ENCODE results near the gene SMAD3. TPM values are rescaled to one million over a fixed set of nuclear protein-coding genes. Genes with fewer than 3 reads are reported as not detected.

The SMAD3 gene
- total and polyA plus RNA-seq, 2 of the 4 experiments (the other 2 are of a cell fraction), result 71.0 to 177 TPM

DNA sequence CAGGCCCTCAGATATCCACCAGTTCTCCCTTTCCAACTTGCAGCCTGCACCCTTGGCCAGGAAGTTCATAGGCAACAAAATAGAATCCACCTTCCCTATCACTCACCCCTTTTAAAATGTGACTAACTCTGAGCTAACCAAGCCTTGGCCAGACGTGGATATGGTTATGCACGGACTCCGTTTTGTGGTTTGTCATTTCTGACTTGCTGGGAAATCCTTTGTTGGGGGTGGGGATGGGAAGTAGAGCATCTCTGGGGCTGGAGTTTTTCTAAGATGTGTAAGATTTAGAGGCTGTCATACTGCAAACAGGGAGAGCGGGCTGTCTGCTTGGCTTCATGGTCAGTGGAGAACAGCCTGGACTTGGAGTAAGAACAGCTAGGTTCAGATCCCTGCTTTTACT is 62.6 kb downstream of the SMAD3 start (continued):
- TF ChIP-seq, protein P1, sequence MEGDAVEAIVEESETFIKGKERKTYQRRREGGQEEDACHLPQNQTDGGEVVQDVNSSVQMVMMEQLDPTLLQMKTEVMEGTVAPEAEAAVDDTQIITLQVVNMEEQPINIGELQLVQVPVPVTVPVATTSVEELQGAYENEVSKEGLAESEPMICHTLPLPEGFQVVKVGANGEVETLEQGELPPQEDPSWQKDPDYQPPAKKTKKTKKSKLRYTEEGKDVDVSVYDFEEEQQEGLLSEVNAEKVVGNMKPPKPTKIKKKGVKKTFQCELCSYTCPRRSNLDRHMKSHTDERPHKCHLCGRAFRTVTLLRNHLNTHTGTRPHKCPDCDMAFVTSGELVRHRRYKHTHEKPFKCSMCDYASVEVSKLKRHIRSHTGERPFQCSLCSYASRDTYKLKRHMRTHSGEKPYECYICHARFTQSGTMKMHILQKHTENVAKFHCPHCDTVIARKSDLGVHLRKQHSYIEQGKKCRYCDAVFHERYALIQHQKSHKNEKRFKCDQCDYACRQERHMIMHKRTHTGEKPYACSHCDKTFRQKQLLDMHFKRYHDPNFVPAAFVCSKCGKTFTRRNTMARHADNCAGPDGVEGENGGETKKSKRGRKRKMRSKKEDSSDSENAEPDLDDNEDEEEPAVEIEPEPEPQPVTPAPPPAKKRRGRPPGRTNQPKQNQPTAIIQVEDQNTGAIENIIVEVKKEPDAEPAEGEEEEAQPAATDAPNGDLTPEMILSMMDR (conservative IDR thresholded peaks at IDR 0.05; ENCODE audit: low read depth, low read length), result no peak

DNA sequence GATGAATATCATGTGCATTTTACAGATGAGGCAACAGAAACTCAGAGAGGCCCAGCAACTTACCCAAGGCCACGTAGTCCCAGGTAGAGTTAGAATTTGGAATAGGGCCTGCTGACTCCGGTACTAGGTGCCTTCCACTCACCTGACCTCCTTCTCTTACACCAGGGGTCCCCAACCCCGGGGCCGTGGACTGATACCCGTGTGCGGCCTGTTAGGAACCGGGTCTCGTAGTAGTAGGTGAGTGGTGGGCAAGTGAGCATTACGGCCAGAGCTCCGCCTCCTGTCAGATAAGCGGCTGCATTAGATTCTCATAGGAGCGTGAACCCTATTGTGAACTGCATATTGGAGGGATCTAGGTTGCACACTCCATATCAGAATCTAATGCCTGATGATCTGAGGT is 64.8 kb downstream of the SMAD3 start:
- Histone ChIP-seq H3K18ac (ENCODE audit: low read depth, low read length) (peak overlapping the region; percentile 49; the same call in 1 of the 2 replicates), H2BK5ac (ENCODE audit: low read depth, low read length, poor library complexity, severe bottlenecking) (peak overlapping the region; percentile 84), H3K36me3 (ENCODE audit: control insufficient read depth, insufficient read depth, low read length) (peaks cover 51% of the 10 kb centered on the region), H2AFZ (replicated peaks; ENCODE audit: low read length, poor library complexity) (no peak overlapping the region), H2BK120ac (ENCODE audit: low read depth, low read length) (peak overlapping the region; percentile 83), H3K4ac (ENCODE audit: low read depth, low read length) (peak overlapping the region; percentile 85), H2AK5ac (ENCODE audit: low read depth, low read length) (peak overlapping the region; percentile 80), H3K27ac (ENCODE audit: insufficient read depth, low read length) (peak overlapping the region; percentile 84), H4K8ac (ENCODE audit: low read depth in 2 of 2, low read length in 2 of 2) (peak overlapping the region; percentile 34 to 83; a peak in 3 of 4 replicates), H3K4me2 (ENCODE audit: low read depth, low read length) (no peak overlapping the region), H3K9me1 (ENCODE audit: insufficient read depth, low read length) (peaks cover 71% of the 10 kb centered on the region), H3K4me3 (ENCODE audit: insufficient read depth, low read depth, low read length) (no peak overlapping the region), H2AK9ac (replicated peaks; ENCODE audit: low read depth, low read length, poor library complexity) (no peak overlapping the region), H3K23ac (ENCODE audit: low read depth, low read length) (peak overlapping the region; percentile 61), H4K91ac (ENCODE audit: insufficient read depth, low read depth, low read length) (peak overlapping the region; percentile 73), H2BK15ac (ENCODE audit: low read depth, low read length) (peak overlapping the region; percentile 71; the same call in 1 of the 3 replicates), H3K9ac (ENCODE audit: low read depth, low read length) (peak overlapping the region; percentile 30; the same call in 1 of the 2 replicates), H3K79me1 (ENCODE audit: low read depth in 1 of 2, low read length in 2 of 2) (peaks cover 27 to 92% of the 10 kb centered on the region in 2 experiments), H3K56ac (ENCODE audit: extremely low read depth, insufficient read depth, low read length) (no peak overlapping the region), H2BK20ac (ENCODE audit: low read depth, low read length) (peak overlapping the region; percentile 76), H3K27me3 (ENCODE audit: control insufficient read depth, insufficient read depth, low read length) (no peaks in the 10 kb centered on the region), H4K5ac (ENCODE audit: low read depth, low read length) (peak overlapping the region; percentile 26), H3K4me1 (ENCODE audit: control insufficient read depth, insufficient read depth, low read length) (peaks cover 79% of the 10 kb centered on the region), H3K14ac (replicated peaks; ENCODE audit: low read depth, low read length) (peak overlapping the region; percentile 87; the same call in 1 of the 2 replicates), H3K9me3 (ENCODE audit: control insufficient read depth, insufficient read depth, low read length) (no peaks in the 10 kb centered on the region), H4K20me1 (ENCODE audit: insufficient read depth, low read length) (peaks cover 51% of the 10 kb centered on the region)
- dilution Hi-C loops (cut with HindIII; ENCODE audit: low sequenced_read_pairs, unreplicated experiment) (no loop called here), intact Hi-C loops (cut with micrococcal nuclease) (no loop called here), in situ Hi-C loops (cut with MboI; ENCODE audit: low sequenced_read_pairs) (no loop called here)
- POLR2A ChIA-PET (ENCODE audit: unreplicated experiment), result no interaction called here
- no TSS peak for BruUV-seq (replicated peaks)
- 100% methylated on average over 2 of the region's 12 CpGs; no CpG with 5 or more reads in 1 of the 2 experiments for WGBS, 2 experiments (ENCODE audit: extremely low coverage in 2 of 2, insufficient read length in 1 of 2)
- TF ChIP-seq, protein P2, sequence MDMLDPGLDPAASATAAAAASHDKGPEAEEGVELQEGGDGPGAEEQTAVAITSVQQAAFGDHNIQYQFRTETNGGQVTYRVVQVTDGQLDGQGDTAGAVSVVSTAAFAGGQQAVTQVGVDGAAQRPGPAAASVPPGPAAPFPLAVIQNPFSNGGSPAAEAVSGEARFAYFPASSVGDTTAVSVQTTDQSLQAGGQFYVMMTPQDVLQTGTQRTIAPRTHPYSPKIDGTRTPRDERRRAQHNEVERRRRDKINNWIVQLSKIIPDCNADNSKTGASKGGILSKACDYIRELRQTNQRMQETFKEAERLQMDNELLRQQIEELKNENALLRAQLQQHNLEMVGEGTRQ (IDR thresholded peaks at IDR 0.05; ENCODE audit: low read depth, low read length), result no peak
- TF ChIP-seq BHLHE40 (IDR thresholded peaks at IDR 0.05; ENCODE audit: low read depth, low read length), result no peak
- ATAC-seq (ENCODE audit: low read depth), result no peak
- CTCF ChIA-PET, result no interaction called here
- no peak for DNase-seq
